ENCODE measurements around the gene CSNK1D.

CSNK1D gene

DNA sequence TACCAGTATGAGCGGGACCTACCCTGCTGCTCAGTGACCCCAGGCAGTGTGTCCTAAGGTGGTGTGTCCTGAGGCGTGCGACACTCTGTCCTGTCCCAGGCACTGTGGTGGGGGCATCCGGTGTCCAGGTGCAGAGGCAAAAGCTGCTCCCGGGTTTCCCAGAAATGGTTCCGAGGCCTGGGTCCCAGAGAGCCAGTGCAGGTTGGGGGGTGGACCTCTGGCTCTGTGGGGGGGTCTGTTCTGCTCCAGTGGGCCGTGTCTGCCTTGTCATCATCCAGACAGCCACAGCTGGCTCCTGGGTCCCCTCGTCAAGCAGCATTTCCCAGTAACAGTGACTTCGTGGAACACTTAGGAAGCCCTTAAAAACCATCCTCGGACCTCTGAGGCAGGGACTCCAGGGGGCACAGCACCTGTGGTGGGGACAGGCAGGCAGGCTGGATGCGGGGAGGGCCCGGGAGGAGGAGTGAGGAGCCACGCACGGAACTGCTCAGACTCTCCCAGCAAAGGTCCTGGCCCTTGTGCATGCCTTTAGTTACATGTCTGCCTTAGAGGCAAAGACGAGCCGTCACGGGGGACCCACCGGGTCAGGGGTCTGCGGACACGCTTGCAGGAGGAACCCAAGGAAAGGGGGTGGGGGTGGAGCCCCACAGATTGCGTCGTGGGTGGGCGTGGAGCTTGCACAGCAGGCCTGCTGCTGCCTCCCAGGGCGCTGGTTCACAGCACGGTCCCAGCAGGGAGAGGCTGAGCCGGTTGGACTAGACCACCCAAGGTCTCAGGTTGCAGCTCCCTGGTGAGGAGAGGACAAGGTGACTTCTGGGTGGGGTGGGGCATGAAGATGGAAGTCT lies 39.1 kb downstream of the CSNK1D start:
- H3K9me3 Mint-ChIP-seq = no peaks in the 10 kb centered on the region
- H3K27ac Mint-ChIP-seq = peak overlapping the region; percentile 87
- DNase-seq (no peak), ATAC-seq (replicated peaks) (no peak)
- H3K36me3 Mint-ChIP-seq = peaks cover 8 to 13% of the 10 kb centered on the region in 2 donors
- H3K27me3 Mint-ChIP-seq = no peaks in the 10 kb centered on the region
- H3K4me3 Mint-ChIP-seq = no peak overlapping the region
- H3K4me1 Mint-ChIP-seq = peaks cover 33 to 56% of the 10 kb centered on the region in 2 donors

- ATAC-seq (replicated peaks) = no peak
- Mint-ChIP-seq H3K4me1 (peaks cover 24 to 43% of the 10 kb centered on the region in 2 donors), H3K4me3 (peak overlapping the region in 1 of 2 donors; percentile 21), H3K27ac (no peak overlapping the region), H3K36me3 (peaks cover 4 to 7% of the 10 kb centered on the region in 2 donors), H3K27me3 (no peaks in the 10 kb centered on the region), H3K9me3 (no peaks in the 10 kb centered on the region)
- no peak for DNase-seq
These were observed 40.4 kb downstream of the CSNK1D start for GRCh38 chr17:82232876-82233785.

GRCh38 chr17:82232322-82232820 lies 41.1 kb downstream of the CSNK1D start:
- Mint-ChIP-seq H3K36me3 (peaks cover under 1 to 3% of the 10 kb centered on the region in 2 donors), H3K4me3 (peak overlapping the region; percentile 44 to 59), H3K27ac (no peak overlapping the region), H3K4me1 (peaks cover 20 to 35% of the 10 kb centered on the region in 2 donors), H3K27me3 (no peaks in the 10 kb centered on the region), H3K9me3 (no peaks in the 10 kb centered on the region)
- DNase-seq (no peak), ATAC-seq (replicated peaks) (no peak)

DNA sequence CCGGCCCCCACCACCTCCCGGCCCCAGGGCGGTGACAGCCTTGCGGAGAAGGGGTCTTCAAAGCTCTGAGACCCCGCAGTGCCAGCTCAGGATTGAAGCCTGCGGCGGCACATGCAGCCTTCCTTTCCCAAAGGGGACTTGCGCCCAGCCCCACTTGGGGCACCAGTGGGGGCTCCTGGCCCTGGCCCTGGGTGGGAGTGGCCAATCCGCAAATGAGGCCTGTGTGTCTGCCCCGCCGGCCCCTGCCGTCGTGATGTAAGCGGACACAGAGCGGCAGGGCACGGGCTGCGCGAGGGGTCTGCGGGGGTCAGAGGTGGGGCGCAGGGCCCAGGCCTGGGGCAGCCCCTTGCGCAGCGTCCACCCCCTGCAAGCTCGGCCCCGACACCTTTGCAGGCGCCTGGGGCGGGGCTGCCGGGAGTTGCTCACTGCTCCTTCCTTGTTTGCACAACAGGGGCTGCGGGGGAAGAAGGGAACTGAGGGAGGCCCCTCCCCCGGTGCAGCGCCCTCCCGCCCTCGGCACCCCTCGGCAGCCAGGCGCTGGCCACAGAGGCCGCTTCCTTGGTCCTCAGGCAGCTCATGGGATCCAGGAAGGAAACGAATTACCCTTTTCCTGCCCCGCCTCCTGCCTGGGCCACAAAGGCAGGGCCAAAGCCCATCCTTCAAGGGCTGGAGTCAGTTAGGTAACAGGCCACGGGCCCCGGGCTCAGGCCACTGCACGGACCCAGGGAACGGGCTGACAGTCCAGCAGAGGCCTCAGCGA lies 41.8 kb downstream of the CSNK1D start:
- ATAC-seq (replicated peaks) (peak; percentile 8), DNase-seq (no peak)
- H3K4me1 Mint-ChIP-seq = peaks cover 22 to 34% of the 10 kb centered on the region in 2 donors
- no peaks in the 10 kb centered on the region for H3K9me3 Mint-ChIP-seq
- peaks cover 0 to 2% of the 10 kb centered on the region in 2 donors for H3K36me3 Mint-ChIP-seq
- H3K27ac Mint-ChIP-seq = no peak overlapping the region
- H3K4me3 Mint-ChIP-seq = peak overlapping the region; percentile 44 to 59
- no peaks in the 10 kb centered on the region for H3K27me3 Mint-ChIP-seq

GRCh38 chr17:82231312-82231561 lies 42.3 kb downstream of the CSNK1D start:
- DNase-seq (no peak), ATAC-seq (replicated peaks) (peak; percentile 14 to 34)
- H3K4me3 Mint-ChIP-seq = peak overlapping the region; percentile 44 to 59
- H3K9me3 Mint-ChIP-seq = no peaks in the 10 kb centered on the region
- H3K27ac Mint-ChIP-seq = no peak overlapping the region
- peaks cover 0 to 2% of the 10 kb centered on the region in 2 donors for H3K36me3 Mint-ChIP-seq
- H3K27me3 Mint-ChIP-seq = no peaks in the 10 kb centered on the region
- peaks cover 22 to 29% of the 10 kb centered on the region in 2 donors for H3K4me1 Mint-ChIP-seq

GRCh38 chr17:82230609-82231311 lies 42.7 kb downstream of the CSNK1D start:
- no peaks in the 10 kb centered on the region for H3K9me3 Mint-ChIP-seq
- peaks cover 19 to 24% of the 10 kb centered on the region in 2 donors for H3K4me1 Mint-ChIP-seq
- H3K27me3 Mint-ChIP-seq = no peaks in the 10 kb centered on the region
- peak overlapping the region; percentile 44 to 59 for H3K4me3 Mint-ChIP-seq
- no peaks in the 10 kb centered on the region for H3K36me3 Mint-ChIP-seq
- peak; percentile 60 for DNase-seq
- H3K27ac Mint-ChIP-seq = no peak overlapping the region
- ATAC-seq (replicated peaks) = peak; percentile 52 to 65

- ATAC-seq (replicated peaks) (no peak), DNase-seq (no peak)
- Mint-ChIP-seq H3K9me3 (no peaks in the 10 kb centered on the region), H3K36me3 (no peaks in the 10 kb centered on the region), H3K27me3 (no peaks in the 10 kb centered on the region), H3K27ac (peak overlapping the region; percentile 42), H3K4me3 (peak overlapping the region; percentile 59 to 60), H3K4me1 (peaks cover 19 to 24% of the 10 kb centered on the region in 2 donors)
These were observed 43.5 kb downstream of the CSNK1D start for GRCh38 chr17:82229698-82230608.

DNA sequence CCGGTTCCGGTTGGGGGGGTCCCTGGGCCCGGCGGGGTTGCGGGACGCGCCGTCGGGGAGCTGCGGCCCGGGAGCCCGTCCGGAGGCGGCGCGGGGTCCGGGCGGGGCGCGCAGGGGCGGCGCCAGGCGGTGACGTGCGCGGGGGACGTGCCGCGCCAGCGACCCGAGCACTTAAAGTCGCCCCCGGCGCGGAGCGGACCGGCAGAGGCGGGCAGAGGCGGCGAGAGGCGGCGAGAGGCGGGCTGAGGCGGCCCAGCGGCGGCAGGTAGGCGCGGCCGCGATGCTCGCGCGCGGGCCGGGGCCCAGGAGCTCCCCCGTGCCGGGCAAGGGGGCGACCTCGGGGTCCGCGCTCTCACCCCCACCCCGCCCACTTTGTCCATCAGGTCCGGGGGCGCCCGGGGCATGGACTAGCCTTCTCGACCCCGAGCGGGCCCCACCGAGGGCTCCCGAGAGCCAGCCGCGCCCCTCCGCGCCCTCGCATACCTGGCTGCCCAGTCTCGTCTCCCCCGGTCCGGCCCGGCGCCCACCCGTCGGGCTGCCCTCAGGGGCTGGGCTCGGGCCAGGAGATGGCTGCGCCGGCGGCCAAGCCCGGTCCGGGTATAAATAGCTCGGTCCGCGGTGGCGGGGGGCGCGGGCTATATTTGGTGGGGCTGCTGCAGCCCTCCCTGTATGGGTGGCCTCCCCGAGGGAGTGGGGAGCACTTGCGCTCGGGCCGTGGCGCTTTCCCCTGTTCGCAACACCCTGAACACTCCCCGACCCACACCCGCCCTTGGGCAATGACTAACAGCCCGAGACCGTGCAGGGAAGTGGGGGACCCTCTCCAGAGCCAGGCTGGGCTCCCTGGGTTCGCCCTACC lies 44.4 kb downstream of the CSNK1D start, which contains the start of gene SLC16A3:
Gene SLC16A3, plus strand, starts transcription at position 201 of the 856 bp plus-strand sequence. CDS start 6,967 bp downstream, outside the sequence.
- Mint-ChIP-seq H3K27ac (peak within 1 kb of the TSS; percentile 96), H3K9me3 (no peaks in the 10 kb centered on the region), H3K27me3 (no peaks in the 10 kb centered on the region), H3K36me3 (no peaks in the 10 kb centered on the region), H3K4me3 (peak within 1 kb of the TSS; percentile 87 to 92), H3K4me1 (peaks cover 18 to 19% of the 10 kb centered on the region in 2 donors)
- peak; percentile 71 to 74 for ATAC-seq (replicated peaks)
- peak; percentile 57 for DNase-seq

GRCh38 chr17:82228278-82228841 lies 45.1 kb downstream of the CSNK1D start:
- Mint-ChIP-seq H3K27ac (peak overlapping the region; percentile 96), H3K36me3 (no peaks in the 10 kb centered on the region), H3K27me3 (no peaks in the 10 kb centered on the region), H3K9me3 (no peaks in the 10 kb centered on the region), H3K4me3 (peak overlapping the region; percentile 87 to 92), H3K4me1 (peaks cover 14 to 15% of the 10 kb centered on the region in 2 donors)
- ATAC-seq (replicated peaks) (peak; percentile 67 to 70), DNase-seq (no peak)

DNA sequence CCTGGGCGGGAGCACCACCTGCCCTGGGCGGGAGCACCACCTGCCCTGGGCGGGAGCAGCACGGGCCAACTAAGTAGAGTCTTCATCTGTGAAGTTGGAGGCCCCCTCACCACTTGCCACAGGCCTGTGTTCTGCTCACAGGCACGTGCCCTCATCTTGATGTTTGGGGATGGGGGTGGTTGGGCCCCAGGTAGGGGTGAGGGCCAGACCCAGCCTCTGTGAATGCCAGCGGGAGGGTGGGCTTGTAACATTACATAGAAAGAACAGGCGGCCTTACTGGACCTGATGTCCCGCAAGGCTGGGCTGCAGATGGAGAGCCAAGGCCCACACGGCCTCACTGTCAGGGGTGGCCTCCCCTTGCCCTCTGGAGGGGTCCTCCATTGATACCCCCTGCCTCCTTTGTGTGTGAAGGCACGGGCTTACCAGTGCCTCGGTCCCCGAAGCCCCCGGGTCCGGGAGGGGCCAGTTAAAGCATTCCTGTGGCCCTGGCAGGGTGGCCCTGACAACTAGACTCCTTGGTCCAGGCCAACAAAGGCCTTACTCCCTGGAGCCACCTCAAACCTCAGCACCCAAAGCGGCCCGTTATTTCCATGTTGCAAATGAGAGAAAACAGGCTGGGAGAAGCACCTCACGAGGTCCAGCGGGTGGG lies 45.7 kb downstream of the CSNK1D start:
- Mint-ChIP-seq H3K27ac (peak overlapping the region; percentile 96), H3K4me1 (peaks cover 12 to 13% of the 10 kb centered on the region in 2 donors), H3K36me3 (no peaks in the 10 kb centered on the region), H3K27me3 (no peaks in the 10 kb centered on the region), H3K4me3 (peak overlapping the region; percentile 87 to 92), H3K9me3 (no peaks in the 10 kb centered on the region)
- DNase-seq (no peak), ATAC-seq (replicated peaks) (no peak)
